SK-N-SH treated with all-trans-retinoic acid at 6 μM for 48 hours (cell line): ENCODE data around the gene SLC46A2.

Experiments
- ATAC-seq: fragments of 200-7000 bp; cut with Tn5 transposase; 3 replicates; pipeline ENCODE4 v1.9.1; 2020; ENCODE audit warnings: mild to moderate bottlenecking, moderate library complexity
- ARNTL ChIP-seq: fragments of 450-650 bp; formaldehyde crosslinking; IDR thresholded peaks from 2 replicates; pipeline ENCODE4 v1.5.0; 2020; ENCODE audit warnings: low read depth, mild to moderate bottlenecking, moderate library complexity, borderline replicate concordance
- BACH2 ChIP-seq: fragments of 250-450 bp; sonication (Bioruptor Pico); IDR thresholded peaks from 2 replicates; pipeline ENCODE4 v1.9.0; 2021; ENCODE audit warnings: mild to moderate bottlenecking, borderline replicate concordance
- CREB5 ChIP-seq: fragments of 250-450 bp; sonication (Bioruptor Pico); IDR thresholded peaks from 2 replicates; pipeline ENCODE4 v1.5.1; 2020; ENCODE audit warnings: low read depth, mild to moderate bottlenecking, moderate library complexity
- CSDC2 ChIP-seq: fragments of 250-450 bp; sonication (Bioruptor Pico); IDR thresholded peaks from 2 replicates; pipeline ENCODE4 v1.5.0; 2020; ENCODE audit warnings: mild to moderate bottlenecking, moderate library complexity
- CSRNP3 ChIP-seq: fragments of 250-450 bp; sonication (Bioruptor Pico); IDR thresholded peaks from 2 replicates; pipeline ENCODE4 v1.5.1; 2021; ENCODE audit warnings: mild to moderate bottlenecking, moderate library complexity
- ESRRG ChIP-seq: fragments of 250-450 bp; sonication (Bioruptor Pico); IDR thresholded peaks from 2 replicates; pipeline ENCODE4 v1.6.1; 2021; ENCODE audit warnings: mild to moderate bottlenecking
- GLIS3 ChIP-seq: fragments of 250-450 bp; sonication (Bioruptor Pico); IDR thresholded peaks from 2 replicates; pipeline ENCODE4 v1.5.0; 2020; ENCODE audit warnings: mild to moderate bottlenecking, moderate library complexity
- ISL1 ChIP-seq: fragments of 250-450 bp; sonication (Bioruptor Pico); IDR thresholded peaks from 2 replicates; pipeline ENCODE4 v2.1.2; 2022; ENCODE audit warnings: mild to moderate bottlenecking, moderate library complexity
- OSR1 ChIP-seq: fragments of 250-450 bp; sonication (Bioruptor Pico); IDR thresholded peaks from 2 replicates; pipeline ENCODE4 v1.8.0; 2022; ENCODE audit warnings: moderate library complexity, mild to moderate bottlenecking, inconsistent platforms
- PPARA ChIP-seq: fragments of 250-450 bp; sonication (Bioruptor Pico); IDR thresholded peaks from 2 replicates; pipeline ENCODE4 v1.5.0; 2020; ENCODE audit warnings: mild to moderate bottlenecking, borderline replicate concordance
- SNAI2 ChIP-seq: fragments of 250-450 bp; sonication (Bioruptor Pico); IDR thresholded peaks from 2 replicates; pipeline ENCODE4 v1.5.0; 2020; ENCODE audit warnings: mild to moderate bottlenecking, moderate library complexity
- ZC3H10 ChIP-seq: fragments of 250-450 bp; sonication (Bioruptor Pico); IDR thresholded peaks from 2 replicates; pipeline ENCODE4 v1.5.1; 2021; ENCODE audit warnings: mild to moderate bottlenecking, moderate library complexity
- ZFP30 ChIP-seq: fragments of 450-650 bp; formaldehyde crosslinking; IDR thresholded peaks from 2 replicates; pipeline ENCODE4 v1.5.0; 2022; ENCODE audit warnings: mild to moderate bottlenecking, moderate library complexity
- ZNF565 ChIP-seq: fragments of 450-650 bp; formaldehyde crosslinking; conservative IDR thresholded peaks from 2 replicates; pipeline ENCODE4 v1.5.0; 2020; ENCODE audit warnings: low read depth, mild to moderate bottlenecking, moderate library complexity
- ZNF8 ChIP-seq: fragments of 450-650 bp; formaldehyde crosslinking; IDR thresholded peaks from 2 replicates; pipeline ENCODE4 v1.5.0; 2020; ENCODE audit warnings: mild to moderate bottlenecking, moderate library complexity
- TF ChIP-seq, protein P1 (sequence below): fragments of 250-450 bp; sonication (Bioruptor Pico); IDR thresholded peaks from 2 replicates; pipeline ENCODE4 v1.8.0; 2021; ENCODE audit warnings: low read depth, mild to moderate bottlenecking, moderate library complexity, borderline replicate concordance
- TF ChIP-seq, protein P2 (sequence below): fragments of 250-450 bp; sonication (Bioruptor Pico); IDR thresholded peaks from 2 replicates; pipeline ENCODE4 v1.5.0; 2020; ENCODE audit warnings: mild to moderate bottlenecking, moderate library complexity
- TF ChIP-seq, protein P3 (sequence below): fragments of 250-450 bp; sonication (Bioruptor Pico); IDR thresholded peaks from 2 replicates; pipeline ENCODE4 v1.8.0; 2020; ENCODE audit warnings: mild to moderate bottlenecking, moderate library complexity, borderline replicate concordance

SLC46A2 gene

DNA sequence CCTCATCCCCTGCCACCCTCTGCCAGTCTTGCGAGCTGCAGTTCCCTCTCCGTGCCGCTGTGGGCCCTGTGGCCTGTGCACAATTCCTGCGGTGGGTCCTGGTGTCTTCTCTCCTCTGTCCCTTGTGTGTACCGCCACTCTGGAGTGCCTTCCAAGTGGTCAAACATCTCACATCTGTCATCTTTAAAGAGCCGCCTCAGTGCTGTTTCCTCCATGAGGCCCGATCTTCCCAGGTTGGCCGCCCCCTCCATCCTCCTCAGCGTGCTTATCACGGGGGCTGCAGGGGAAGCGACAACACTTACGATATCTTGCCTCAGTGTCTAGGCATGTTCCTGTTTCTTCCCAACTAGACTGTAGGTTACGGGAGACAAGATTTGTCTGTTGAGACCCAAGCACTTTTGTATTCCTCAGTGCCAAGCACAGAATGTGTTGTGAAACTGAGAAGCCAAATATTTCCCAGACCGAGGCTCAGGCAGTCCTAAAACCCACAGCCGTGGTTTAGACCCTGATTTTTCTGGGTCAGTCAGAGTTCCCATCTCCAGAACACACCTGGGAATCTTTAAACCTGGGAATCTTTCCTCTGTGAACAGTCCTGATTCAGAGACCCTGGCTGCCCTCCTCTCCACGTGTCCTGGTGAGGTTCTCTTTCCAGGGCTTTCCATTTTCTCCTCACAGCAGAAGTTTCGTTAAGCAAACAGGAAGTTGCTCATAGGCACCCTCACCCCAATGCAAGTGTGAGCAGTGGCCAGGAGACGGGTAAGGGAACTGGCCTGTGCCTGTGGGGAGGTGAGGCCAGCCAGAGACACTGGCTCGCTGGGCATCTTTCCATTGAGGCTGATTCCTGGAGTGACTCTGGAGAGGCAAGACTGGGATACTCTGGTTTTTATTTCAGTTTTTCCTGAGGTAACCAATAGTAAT, 28.8 kb downstream of the SLC46A2 start:
- TF ChIP-seq CSDC2 (no peak), ZNF565 (CRISPR knock-in tag) (no peak), ZC3H10 (no peak), PPARA (no peak), SNAI2 (CRISPR knock-in tag) (no peak), ARNTL (CRISPR knock-in tag) (no peak), ZNF8 (CRISPR knock-in tag) (no peak)
- ATAC-seq, result no peak

DNA sequence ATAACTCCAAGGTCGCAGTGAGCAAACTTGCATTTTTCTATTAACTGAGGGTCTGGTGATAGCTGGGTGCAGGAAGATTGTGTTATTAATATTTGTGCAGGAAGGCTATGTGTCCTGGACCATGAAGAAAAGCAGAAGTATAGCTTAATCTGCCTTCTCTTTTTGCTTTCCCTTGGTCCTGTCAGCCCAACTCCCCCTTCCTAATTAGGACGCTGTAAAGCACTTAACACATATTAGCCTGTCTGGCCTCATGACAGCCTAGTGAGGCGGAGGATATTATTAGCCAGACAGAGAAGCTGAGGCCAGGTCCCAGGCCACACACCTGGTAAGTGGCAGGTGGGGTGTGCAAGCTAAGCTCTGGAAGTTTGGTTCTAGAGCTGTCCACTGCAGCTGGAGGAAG, 29.5 kb downstream of the SLC46A2 start:
- ATAC-seq, result no peak

DNA sequence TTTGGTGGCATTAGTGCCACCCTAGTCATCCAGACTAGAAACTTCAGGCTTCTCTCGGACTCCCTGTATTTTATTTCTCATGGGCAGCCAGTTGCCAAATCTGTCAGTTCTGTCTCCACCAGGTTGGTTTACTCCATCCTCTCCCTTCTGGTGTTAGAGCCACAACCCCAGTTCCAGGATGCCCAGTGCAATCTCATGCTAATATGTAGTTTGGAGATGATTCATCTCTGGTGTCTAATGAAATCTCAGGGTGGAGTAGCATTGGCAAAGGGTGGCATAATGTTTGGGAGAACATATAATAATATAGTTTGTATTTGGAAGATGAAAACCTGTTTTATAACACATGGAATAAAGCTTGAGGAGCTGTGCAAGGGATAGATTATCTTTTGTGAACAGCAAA, 30.2 kb downstream of the SLC46A2 start:
- no peak for ATAC-seq
- TF ChIP-seq ISL1 (CRISPR knock-in tag) (no peak), CSDC2 (no peak), BACH2 (CRISPR knock-in tag) (no peak), ZC3H10 (no peak), GLIS3 (CRISPR knock-in tag) (no peak), CREB5 (no peak), OSR1 (CRISPR knock-in tag) (no peak), SNAI2 (CRISPR knock-in tag) (no peak), ZNF565 (CRISPR knock-in tag) (no peak), ZFP30 (CRISPR knock-in tag) (no peak), ESRRG (CRISPR knock-in tag) (no peak), PPARA (no peak), CSRNP3 (CRISPR knock-in tag) (no peak)
- TF ChIP-seq, protein P1, sequence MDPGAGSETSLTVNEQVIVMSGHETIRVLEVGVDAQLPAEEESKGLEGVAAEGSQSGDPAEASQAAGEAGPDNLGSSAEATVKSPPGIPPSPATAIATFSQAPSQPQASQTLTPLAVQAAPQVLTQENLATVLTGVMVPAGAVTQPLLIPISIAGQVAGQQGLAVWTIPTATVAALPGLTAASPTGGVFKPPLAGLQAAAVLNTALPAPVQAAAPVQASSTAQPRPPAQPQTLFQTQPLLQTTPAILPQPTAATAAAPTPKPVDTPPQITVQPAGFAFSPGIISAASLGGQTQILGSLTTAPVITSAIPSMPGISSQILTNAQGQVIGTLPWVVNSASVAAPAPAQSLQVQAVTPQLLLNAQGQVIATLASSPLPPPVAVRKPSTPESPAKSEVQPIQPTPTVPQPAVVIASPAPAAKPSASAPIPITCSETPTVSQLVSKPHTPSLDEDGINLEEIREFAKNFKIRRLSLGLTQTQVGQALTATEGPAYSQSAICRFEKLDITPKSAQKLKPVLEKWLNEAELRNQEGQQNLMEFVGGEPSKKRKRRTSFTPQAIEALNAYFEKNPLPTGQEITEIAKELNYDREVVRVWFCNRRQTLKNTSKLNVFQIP, result no peak
- TF ChIP-seq, protein P2, sequence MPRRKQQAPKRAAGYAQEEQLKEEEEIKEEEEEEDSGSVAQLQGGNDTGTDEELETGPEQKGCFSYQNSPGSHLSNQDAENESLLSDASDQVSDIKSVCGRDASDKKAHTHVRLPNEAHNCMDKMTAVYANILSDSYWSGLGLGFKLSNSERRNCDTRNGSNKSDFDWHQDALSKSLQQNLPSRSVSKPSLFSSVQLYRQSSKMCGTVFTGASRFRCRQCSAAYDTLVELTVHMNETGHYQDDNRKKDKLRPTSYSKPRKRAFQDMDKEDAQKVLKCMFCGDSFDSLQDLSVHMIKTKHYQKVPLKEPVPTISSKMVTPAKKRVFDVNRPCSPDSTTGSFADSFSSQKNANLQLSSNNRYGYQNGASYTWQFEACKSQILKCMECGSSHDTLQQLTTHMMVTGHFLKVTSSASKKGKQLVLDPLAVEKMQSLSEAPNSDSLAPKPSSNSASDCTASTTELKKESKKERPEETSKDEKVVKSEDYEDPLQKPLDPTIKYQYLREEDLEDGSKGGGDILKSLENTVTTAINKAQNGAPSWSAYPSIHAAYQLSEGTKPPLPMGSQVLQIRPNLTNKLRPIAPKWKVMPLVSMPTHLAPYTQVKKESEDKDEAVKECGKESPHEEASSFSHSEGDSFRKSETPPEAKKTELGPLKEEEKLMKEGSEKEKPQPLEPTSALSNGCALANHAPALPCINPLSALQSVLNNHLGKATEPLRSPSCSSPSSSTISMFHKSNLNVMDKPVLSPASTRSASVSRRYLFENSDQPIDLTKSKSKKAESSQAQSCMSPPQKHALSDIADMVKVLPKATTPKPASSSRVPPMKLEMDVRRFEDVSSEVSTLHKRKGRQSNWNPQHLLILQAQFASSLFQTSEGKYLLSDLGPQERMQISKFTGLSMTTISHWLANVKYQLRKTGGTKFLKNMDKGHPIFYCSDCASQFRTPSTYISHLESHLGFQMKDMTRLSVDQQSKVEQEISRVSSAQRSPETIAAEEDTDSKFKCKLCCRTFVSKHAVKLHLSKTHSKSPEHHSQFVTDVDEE (CRISPR knock-in tag), result no peak
- TF ChIP-seq, protein P3, sequence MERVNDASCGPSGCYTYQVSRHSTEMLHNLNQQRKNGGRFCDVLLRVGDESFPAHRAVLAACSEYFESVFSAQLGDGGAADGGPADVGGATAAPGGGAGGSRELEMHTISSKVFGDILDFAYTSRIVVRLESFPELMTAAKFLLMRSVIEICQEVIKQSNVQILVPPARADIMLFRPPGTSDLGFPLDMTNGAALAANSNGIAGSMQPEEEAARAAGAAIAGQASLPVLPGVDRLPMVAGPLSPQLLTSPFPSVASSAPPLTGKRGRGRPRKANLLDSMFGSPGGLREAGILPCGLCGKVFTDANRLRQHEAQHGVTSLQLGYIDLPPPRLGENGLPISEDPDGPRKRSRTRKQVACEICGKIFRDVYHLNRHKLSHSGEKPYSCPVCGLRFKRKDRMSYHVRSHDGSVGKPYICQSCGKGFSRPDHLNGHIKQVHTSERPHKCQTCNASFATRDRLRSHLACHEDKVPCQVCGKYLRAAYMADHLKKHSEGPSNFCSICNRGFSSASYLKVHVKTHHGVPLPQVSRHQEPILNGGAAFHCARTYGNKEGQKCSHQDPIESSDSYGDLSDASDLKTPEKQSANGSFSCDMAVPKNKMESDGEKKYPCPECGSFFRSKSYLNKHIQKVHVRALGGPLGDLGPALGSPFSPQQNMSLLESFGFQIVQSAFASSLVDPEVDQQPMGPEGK (CRISPR knock-in tag), result no peak
- TF ChIP-seq, all 23 proteins: peak for 0

More for the DNA sequence above, 29.5 kb downstream of the SLC46A2 start:
- TF ChIP-seq BACH2 (CRISPR knock-in tag), result no peak
- no peak for TF ChIP-seq PPARA
- TF ChIP-seq, protein P2 (CRISPR knock-in tag), result no peak
